ENCODE results near the gene LDB2. TPM values are rescaled to one million over a fixed set of nuclear protein-coding genes. Genes with fewer than 3 reads are reported as not detected.

LDB2 gene
- total and polyA plus RNA-seq, 2 donors (not counting 1 experiment from before 2014, with no cell fraction given), result not detected

GRCh38 chr4:16826406-16826910 is 72.0 kb downstream of the LDB2 start:
- no peaks in the 10 kb centered on the region for H3K27me3 ChIP-seq (replicated peaks in 1 of 4; ENCODE audit: control extremely low read depth in 1 of 4, control insufficient read depth in 3 of 4, insufficient read depth in 4 of 4, low read length in 3 of 4)
- H3K4me3 ChIP-seq (ENCODE audit: control extremely low read depth in 1 of 5, extremely low read depth in 1 of 5, insufficient read depth in 1 of 5, low read depth in 2 of 5, low read length in 4 of 5), result no peak overlapping the region
- Mint-ChIP-seq H3K4me1 (no peaks in the 10 kb centered on the region), H3K27ac (no peak overlapping the region), H3K9me3 (ENCODE audit: insufficient read depth) (no peaks in the 10 kb centered on the region), H3K4me3 (no peak overlapping the region), H3K27me3 (no peaks in the 10 kb centered on the region)
- no peaks in the 10 kb centered on the region for H4K20me1 ChIP-seq (ENCODE audit: control insufficient read depth, insufficient read depth, low read length, poor library complexity, severe bottlenecking)
- H3K9ac ChIP-seq (ENCODE audit: low read length), result no peak overlapping the region
- H3K79me2 ChIP-seq (ENCODE audit: control insufficient read depth, insufficient read depth, low read length), result no peaks in the 10 kb centered on the region
- H3K4me1 ChIP-seq (ENCODE audit: control insufficient read depth in 2 of 2, insufficient read depth in 2 of 2, low read length in 2 of 2), result no peaks in the 10 kb centered on the region
- no CpG with 5 or more reads among the region's 3 CpGs for WGBS (ENCODE audit: insufficient coverage)
- no peak overlapping the region for H2AFZ ChIP-seq (ENCODE audit: insufficient read depth, low read depth, low read length, poor library complexity, severe bottlenecking)
- H3K36me3 ChIP-seq (replicated peaks in 1 of 2; ENCODE audit: control extremely low read depth in 1 of 2, control insufficient read depth in 1 of 2, extremely low read depth in 1 of 2, insufficient read depth in 2 of 2, low read length in 1 of 2), result no peaks in the 10 kb centered on the region
- ChIA-PET POLR2A (no interaction called here), CTCF (no interaction called here)
- H3K4me2 ChIP-seq (replicated peaks; ENCODE audit: low read depth, low read length, poor library complexity, severe bottlenecking), result no peak overlapping the region
- H3K9me3 ChIP-seq (ENCODE audit: control extremely low read depth in 1 of 3, control insufficient read depth in 2 of 3, insufficient read depth in 1 of 3, low read length in 2 of 3), result no peaks in the 10 kb centered on the region
- H3K27ac ChIP-seq (ENCODE audit: low read length in 2 of 2), result no peak overlapping the region
- TF ChIP-seq CTCF (IDR thresholded peaks at IDR 0.05) (no peak), EZH2 (IDR thresholded peaks at IDR 0.05; ENCODE audit: borderline replicate concordance, insufficient read depth, low read depth, low read length, poor library complexity, severe bottlenecking) (no peak)
- intact Hi-C loops (cut with micrococcal nuclease), result no loop called here
- DNase-seq (no peak), ATAC-seq (ENCODE audit: low read depth) (no peak)

- 100% methylated on average over 1 of the region's 4 CpGs for WGBS (ENCODE audit: insufficient coverage)
- H3K4me1 Mint-ChIP-seq, result no peaks in the 10 kb centered on the region
- Histone ChIP-seq H3K9ac (ENCODE audit: low read length) (no peak overlapping the region), H3K4me1 (ENCODE audit: control insufficient read depth in 2 of 2, insufficient read depth in 2 of 2, low read length in 2 of 2) (no peaks in the 10 kb centered on the region), H3K79me2 (ENCODE audit: control insufficient read depth, insufficient read depth, low read length) (no peaks in the 10 kb centered on the region), H3K9me3 (ENCODE audit: control extremely low read depth in 1 of 3, control insufficient read depth in 2 of 3, insufficient read depth in 1 of 3, low read length in 2 of 3) (no peaks in the 10 kb centered on the region), H3K27ac (ENCODE audit: low read length in 2 of 2) (no peak overlapping the region), H3K4me2 (replicated peaks; ENCODE audit: low read depth, low read length, poor library complexity, severe bottlenecking) (no peak overlapping the region), H3K36me3 (replicated peaks in 1 of 2; ENCODE audit: control extremely low read depth in 1 of 2, control insufficient read depth in 1 of 2, extremely low read depth in 1 of 2, insufficient read depth in 2 of 2, low read length in 1 of 2) (no peaks in the 10 kb centered on the region), H3K4me3 (ENCODE audit: control extremely low read depth in 1 of 5, extremely low read depth in 1 of 5, insufficient read depth in 1 of 5, low read depth in 2 of 5, low read length in 4 of 5) (no peak overlapping the region), H3K27me3 (replicated peaks in 1 of 4; ENCODE audit: control extremely low read depth in 1 of 4, control insufficient read depth in 3 of 4, insufficient read depth in 4 of 4, low read length in 3 of 4) (no peaks in the 10 kb centered on the region), H4K20me1 (ENCODE audit: control insufficient read depth, insufficient read depth, low read length, poor library complexity, severe bottlenecking) (no peaks in the 10 kb centered on the region), H2AFZ (ENCODE audit: insufficient read depth, low read depth, low read length, poor library complexity, severe bottlenecking) (no peak overlapping the region)
- no peak for ATAC-seq (ENCODE audit: low read depth)
- ChIA-PET CTCF (no interaction called here), POLR2A (no interaction called here)
- TF ChIP-seq CTCF (IDR thresholded peaks at IDR 0.05) (no peak), EZH2 (IDR thresholded peaks at IDR 0.05; ENCODE audit: borderline replicate concordance, insufficient read depth, low read depth, low read length, poor library complexity, severe bottlenecking) (no peak)
- no peak overlapping the region for H3K4me3 Mint-ChIP-seq
- no peak overlapping the region for H3K27ac Mint-ChIP-seq
- intact Hi-C loops (cut with micrococcal nuclease), result no loop called here
- H3K9me3 Mint-ChIP-seq (ENCODE audit: insufficient read depth), result no peaks in the 10 kb centered on the region
- no peak for DNase-seq
- no peaks in the 10 kb centered on the region for H3K27me3 Mint-ChIP-seq
Measured at GRCh38 chr4:16824278-16824806, 74.1 kb downstream of the LDB2 start.
